ENCODE results near the gene PPP1R37.

PPP1R37 gene

GRCh38 chr19:45098521-45099466 lies 5.8 kb downstream of the PPP1R37 start:
- no peak overlapping the region for H3K4me3 ChIP-seq (ENCODE audit: low read length)
- H3K9me2 ChIP-seq (replicated peaks; ENCODE audit: control insufficient read depth, low read length) = no peaks in the 10 kb centered on the region
- H3K27me3 ChIP-seq (ENCODE audit: control insufficient read depth, low read length) = no peaks in the 10 kb centered on the region
- H3K36me3 ChIP-seq (ENCODE audit: control insufficient read depth, low read length) = peaks cover 17% of the 10 kb centered on the region
- no peak for TF ChIP-seq CTCF (IDR thresholded peaks at IDR 0.05; ENCODE audit: low read depth, low read length, poor library complexity, severe bottlenecking)
- TF ChIP-seq EZH2phosphoT487 (IDR thresholded peaks at IDR 0.05; ENCODE audit: borderline replicate concordance, low read length) = no peak
- H3K27ac ChIP-seq (ENCODE audit: low read depth, low read length) = no peak overlapping the region
- H4K20me1 ChIP-seq (ENCODE audit: control insufficient read depth, insufficient read depth, low read depth, low read length) = peaks cover 23% of the 10 kb centered on the region; the same call in 1 of the 2 replicates
- no peaks in the 10 kb centered on the region for H3F3A ChIP-seq (ENCODE audit: control insufficient read depth, insufficient read depth)
- H3K4me1 ChIP-seq (ENCODE audit: control insufficient read depth, low read length) = peaks cover 32% of the 10 kb centered on the region
- H3K9me3 ChIP-seq (ENCODE audit: control insufficient read depth, insufficient read depth, low read length) = no peaks in the 10 kb centered on the region
- peaks cover 100% of the 10 kb centered on the region for H3K79me2 ChIP-seq (ENCODE audit: control insufficient read depth, low read length)
- H3K4me2 ChIP-seq (ENCODE audit: low read length) = no peak overlapping the region

DNA sequence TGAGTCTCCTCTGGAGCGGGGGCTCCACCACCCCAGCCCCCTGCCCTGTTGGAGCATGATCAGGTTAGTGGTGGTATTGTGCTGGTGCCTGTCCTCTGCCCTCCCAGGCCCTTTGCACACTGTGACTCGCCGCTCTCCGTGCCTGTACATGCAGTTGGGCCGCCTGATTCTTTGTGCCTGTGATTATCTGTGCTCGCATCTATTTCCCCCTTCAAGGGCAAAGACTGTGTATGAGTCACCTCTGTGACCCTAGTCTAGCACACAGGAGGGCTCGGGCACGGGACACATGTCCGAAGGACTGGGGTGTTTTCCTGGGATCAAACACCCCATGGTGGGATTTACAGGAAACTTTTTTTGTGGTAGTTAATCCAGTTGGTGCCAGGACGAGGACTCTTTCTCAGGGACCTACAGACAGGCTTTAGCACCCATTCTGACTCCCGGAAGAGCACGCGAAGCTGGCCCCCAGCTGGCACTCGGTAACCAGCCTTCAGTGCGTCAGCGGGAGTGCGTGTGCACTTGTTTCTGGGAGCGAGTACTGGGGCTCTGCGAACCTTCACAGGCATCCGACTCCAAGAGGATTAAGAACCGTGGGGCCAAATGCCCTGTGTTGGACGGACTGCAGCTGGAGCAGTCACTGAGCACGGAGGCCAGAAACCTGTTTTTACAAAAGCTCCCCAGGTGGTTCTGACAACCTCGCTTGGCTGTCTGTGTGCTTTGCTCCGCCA lies 6.7 kb downstream of the PPP1R37 start:
- H3K4me2 ChIP-seq (ENCODE audit: low read length) = no peak overlapping the region
- H3K4me3 ChIP-seq (ENCODE audit: low read length) = no peak overlapping the region
- no peak overlapping the region for H3K27ac ChIP-seq (ENCODE audit: low read depth, low read length)
- peaks cover 32% of the 10 kb centered on the region for H3K4me1 ChIP-seq (ENCODE audit: control insufficient read depth, low read length)
- no peaks in the 10 kb centered on the region for H3K9me2 ChIP-seq (replicated peaks; ENCODE audit: control insufficient read depth, low read length)
- no peaks in the 10 kb centered on the region for H3K27me3 ChIP-seq (ENCODE audit: control insufficient read depth, low read length)
- peaks cover 12% of the 10 kb centered on the region for H3K36me3 ChIP-seq (ENCODE audit: control insufficient read depth, low read length)
- no peaks in the 10 kb centered on the region for H3F3A ChIP-seq (ENCODE audit: control insufficient read depth, insufficient read depth)
- H3K9me3 ChIP-seq (ENCODE audit: control insufficient read depth, insufficient read depth, low read length) = no peaks in the 10 kb centered on the region
- H4K20me1 ChIP-seq (ENCODE audit: control insufficient read depth, insufficient read depth, low read depth, low read length) = peaks cover 23% of the 10 kb centered on the region; the same call in 1 of the 2 replicates
- H3K79me2 ChIP-seq (ENCODE audit: control insufficient read depth, low read length) = peaks cover 100% of the 10 kb centered on the region
- TF ChIP-seq EZH2phosphoT487 (IDR thresholded peaks at IDR 0.05; ENCODE audit: borderline replicate concordance, low read length) (no peak), CTCF (IDR thresholded peaks at IDR 0.05; ENCODE audit: low read depth, low read length, poor library complexity, severe bottlenecking) (no peak)

DNA sequence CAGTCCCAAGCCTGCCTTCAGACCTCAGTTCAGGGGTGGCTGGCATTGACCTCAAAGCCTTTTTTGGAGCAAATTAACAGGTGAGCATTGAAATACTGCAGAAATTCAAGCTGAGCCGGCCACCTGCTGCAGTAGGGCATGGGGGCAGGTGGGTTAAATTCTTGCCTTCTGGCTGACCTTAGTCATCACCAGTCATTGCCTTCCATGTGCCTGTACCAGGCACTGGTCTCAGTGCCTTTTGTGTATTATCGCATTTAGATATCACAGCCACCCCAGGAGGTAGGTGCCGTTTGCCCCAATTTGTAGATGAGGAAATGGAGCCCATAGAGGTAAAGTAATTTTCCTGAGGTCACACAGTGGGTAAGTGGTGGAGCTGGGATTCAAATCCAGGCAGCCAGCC lies 7.2 kb downstream of the PPP1R37 start:
- Histone ChIP-seq H3K27me3 (ENCODE audit: control insufficient read depth, low read length) (no peaks in the 10 kb centered on the region), H3F3A (ENCODE audit: control insufficient read depth, insufficient read depth) (no peaks in the 10 kb centered on the region), H3K4me1 (ENCODE audit: control insufficient read depth, low read length) (peaks cover 33% of the 10 kb centered on the region), H3K4me3 (ENCODE audit: low read length) (no peak overlapping the region), H4K20me1 (ENCODE audit: control insufficient read depth, insufficient read depth, low read depth, low read length) (peaks cover 26% of the 10 kb centered on the region; the same call in 1 of the 2 replicates), H3K27ac (ENCODE audit: low read depth, low read length) (no peak overlapping the region), H3K9me2 (replicated peaks; ENCODE audit: control insufficient read depth, low read length) (no peaks in the 10 kb centered on the region), H3K36me3 (ENCODE audit: control insufficient read depth, low read length) (peaks cover 7% of the 10 kb centered on the region), H3K79me2 (ENCODE audit: control insufficient read depth, low read length) (peaks cover 100% of the 10 kb centered on the region), H3K4me2 (ENCODE audit: low read length) (no peak overlapping the region), H3K9me3 (ENCODE audit: control insufficient read depth, insufficient read depth, low read length) (no peaks in the 10 kb centered on the region)
- TF ChIP-seq EZH2phosphoT487 (IDR thresholded peaks at IDR 0.05; ENCODE audit: borderline replicate concordance, low read length) (no peak), CTCF (IDR thresholded peaks at IDR 0.05; ENCODE audit: low read depth, low read length, poor library complexity, severe bottlenecking) (no peak)
